ENCODE measurements around the gene MAFG.
A peak's percentile ranks its signal among the peaks of the same experiment; 100 is the strongest.

Gene MAFG

GRCh38 chr17:81939881-81940385 lies 12.4 kb upstream of the MAFG start:
- H3K9me3 ChIP-seq (replicated peaks; ENCODE audit: insufficient read depth, low read length) = no peaks in the 10 kb centered on the region
- DNase-seq = no peak
- H3K27me3 ChIP-seq (replicated peaks; ENCODE audit: insufficient read depth, low read length) = peaks cover 33% of the 10 kb centered on the region
- no peak overlapping the region for H2AFZ ChIP-seq (ENCODE audit: low read length)
- no peaks in the 10 kb centered on the region for H3K9me2 ChIP-seq (replicated peaks; ENCODE audit: insufficient read depth, low read length)
- H3K79me2 ChIP-seq (ENCODE audit: low read length) = peaks cover 12% of the 10 kb centered on the region
- no peak overlapping the region for H3K27ac ChIP-seq (ENCODE audit: low read length)
- no peaks in the 10 kb centered on the region for H4K20me1 ChIP-seq (ENCODE audit: insufficient read depth, low read length)
- no peak overlapping the region for H3K4me2 ChIP-seq (ENCODE audit: low read depth, low read length)
- H3K4me3 ChIP-seq (ENCODE audit: low read length) = no peak overlapping the region
- no peaks in the 10 kb centered on the region for H3F3A ChIP-seq (ENCODE audit: insufficient read depth, low read length)
- TF ChIP-seq CTCF (IDR thresholded peaks at IDR 0.05; ENCODE audit: low read length) (no peak), EZH2 (optimal IDR thresholded peaks at IDR 0.05; ENCODE audit: low read depth, low read length) (no peak), EZH2phosphoT487 (IDR thresholded peaks at IDR 0.05; ENCODE audit: low read length) (no peak)
- no peaks in the 10 kb centered on the region for H3K4me1 ChIP-seq (ENCODE audit: low read length)
- H3K9ac ChIP-seq (ENCODE audit: low read length) = no peak overlapping the region
- no peaks in the 10 kb centered on the region for H3K36me3 ChIP-seq (replicated peaks; ENCODE audit: insufficient read depth, low read length)

GRCh38 chr17:81939218-81939617 lies 11.7 kb upstream of the MAFG start:
- H3K27me3 ChIP-seq (replicated peaks; ENCODE audit: insufficient read depth, low read length) = peaks cover 33% of the 10 kb centered on the region
- H3K27ac ChIP-seq (ENCODE audit: low read length) = no peak overlapping the region
- no peaks in the 10 kb centered on the region for H3K9me2 ChIP-seq (replicated peaks; ENCODE audit: insufficient read depth, low read length)
- no peak overlapping the region for H3K9ac ChIP-seq (ENCODE audit: low read length)
- H4K20me1 ChIP-seq (ENCODE audit: insufficient read depth, low read length) = no peaks in the 10 kb centered on the region
- H3K36me3 ChIP-seq (replicated peaks; ENCODE audit: insufficient read depth, low read length) = no peaks in the 10 kb centered on the region
- no peak overlapping the region for H2AFZ ChIP-seq (ENCODE audit: low read length)
- no peaks in the 10 kb centered on the region for H3F3A ChIP-seq (ENCODE audit: insufficient read depth, low read length)
- H3K9me3 ChIP-seq (replicated peaks; ENCODE audit: insufficient read depth, low read length) = no peaks in the 10 kb centered on the region
- TF ChIP-seq CTCF (IDR thresholded peaks at IDR 0.05; ENCODE audit: low read length) (no peak), EZH2phosphoT487 (IDR thresholded peaks at IDR 0.05; ENCODE audit: low read length) (no peak), EZH2 (optimal IDR thresholded peaks at IDR 0.05; ENCODE audit: low read depth, low read length) (no peak)
- no peak for DNase-seq
- H3K4me1 ChIP-seq (ENCODE audit: low read length) = no peaks in the 10 kb centered on the region
- H3K79me2 ChIP-seq (ENCODE audit: low read length) = peaks cover 12% of the 10 kb centered on the region
- no peak overlapping the region for H3K4me3 ChIP-seq (ENCODE audit: low read length)
- no peak overlapping the region for H3K4me2 ChIP-seq (ENCODE audit: low read depth, low read length)

GRCh38 chr17:81935709-81936084 lies 8.2 kb upstream of the MAFG start:
- Histone ChIP-seq H3K36me3 (replicated peaks; ENCODE audit: insufficient read depth, low read length) (no peaks in the 10 kb centered on the region), H3K79me2 (ENCODE audit: low read length) (peaks cover 12% of the 10 kb centered on the region), H3K9ac (ENCODE audit: low read length) (no peak overlapping the region), H3K27ac (ENCODE audit: low read length) (no peak overlapping the region), H3K9me2 (replicated peaks; ENCODE audit: insufficient read depth, low read length) (no peaks in the 10 kb centered on the region), H3F3A (ENCODE audit: insufficient read depth, low read length) (no peaks in the 10 kb centered on the region), H3K27me3 (replicated peaks; ENCODE audit: insufficient read depth, low read length) (peaks cover 25% of the 10 kb centered on the region), H3K4me2 (ENCODE audit: low read depth, low read length) (peak overlapping the region; percentile 18; the same call in 1 of the 2 replicates), H3K9me3 (replicated peaks; ENCODE audit: insufficient read depth, low read length) (no peaks in the 10 kb centered on the region), H3K4me1 (ENCODE audit: low read length) (no peaks in the 10 kb centered on the region), H2AFZ (ENCODE audit: low read length) (no peak overlapping the region), H3K4me3 (ENCODE audit: low read length) (no peak overlapping the region), H4K20me1 (ENCODE audit: insufficient read depth, low read length) (no peaks in the 10 kb centered on the region)
- TF ChIP-seq EZH2 (optimal IDR thresholded peaks at IDR 0.05; ENCODE audit: low read depth, low read length) (no peak), EZH2phosphoT487 (IDR thresholded peaks at IDR 0.05; ENCODE audit: low read length) (no peak), CTCF (IDR thresholded peaks at IDR 0.05; ENCODE audit: low read length) (no peak)
- DNase-seq = no peak

All from MM.1S (cell line).